Fibroblast of pulmonary artery (primary cell): Measurements from ENCODE around the gene ME1.

ENCODE experiments used
- DNase-seq: peaks from one replicate; pipeline ENCODE4 v3.0.0-alpha.2; 2010; ENCODE audit warnings: low read depth
- H3K4me3 ChIP-seq: replicated peaks from 2 replicates; pipeline ENCODE4 v1.5.1; 2011; ENCODE audit warnings: low read depth, mild to moderate bottlenecking, control low read depth, low read length, moderate library complexity
- TF ChIP-seq, protein P1 (sequence below): IDR thresholded peaks from 2 replicates; pipeline ENCODE4 v1.5.1; 2011; ENCODE audit warnings: mild to moderate bottlenecking, control low read depth, low read length, inconsistent platforms; ENCODE audit errors: missing control alignments

The ME1 gene

DNA sequence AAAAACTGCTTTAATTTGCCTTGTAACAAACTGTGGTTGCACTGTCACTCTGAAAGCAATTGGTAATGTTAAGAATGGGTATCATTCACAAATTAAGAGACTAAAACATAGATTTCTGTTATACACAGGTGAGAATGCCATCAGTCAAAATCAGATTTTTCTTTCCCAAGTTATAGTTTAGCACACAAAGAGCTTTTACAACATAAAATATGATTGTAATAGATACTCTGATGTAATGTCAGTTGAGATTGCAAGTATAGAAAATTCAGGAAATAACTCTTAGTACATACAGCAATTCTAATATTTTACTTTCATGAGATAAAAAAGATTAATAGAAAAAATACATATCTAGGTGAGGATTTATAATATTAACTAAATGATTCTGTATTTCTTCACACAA is 2.3 kb upstream of the ME1 start:
- no peak overlapping the region for H3K4me3 ChIP-seq
- TF ChIP-seq, protein P1, sequence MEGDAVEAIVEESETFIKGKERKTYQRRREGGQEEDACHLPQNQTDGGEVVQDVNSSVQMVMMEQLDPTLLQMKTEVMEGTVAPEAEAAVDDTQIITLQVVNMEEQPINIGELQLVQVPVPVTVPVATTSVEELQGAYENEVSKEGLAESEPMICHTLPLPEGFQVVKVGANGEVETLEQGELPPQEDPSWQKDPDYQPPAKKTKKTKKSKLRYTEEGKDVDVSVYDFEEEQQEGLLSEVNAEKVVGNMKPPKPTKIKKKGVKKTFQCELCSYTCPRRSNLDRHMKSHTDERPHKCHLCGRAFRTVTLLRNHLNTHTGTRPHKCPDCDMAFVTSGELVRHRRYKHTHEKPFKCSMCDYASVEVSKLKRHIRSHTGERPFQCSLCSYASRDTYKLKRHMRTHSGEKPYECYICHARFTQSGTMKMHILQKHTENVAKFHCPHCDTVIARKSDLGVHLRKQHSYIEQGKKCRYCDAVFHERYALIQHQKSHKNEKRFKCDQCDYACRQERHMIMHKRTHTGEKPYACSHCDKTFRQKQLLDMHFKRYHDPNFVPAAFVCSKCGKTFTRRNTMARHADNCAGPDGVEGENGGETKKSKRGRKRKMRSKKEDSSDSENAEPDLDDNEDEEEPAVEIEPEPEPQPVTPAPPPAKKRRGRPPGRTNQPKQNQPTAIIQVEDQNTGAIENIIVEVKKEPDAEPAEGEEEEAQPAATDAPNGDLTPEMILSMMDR = no peak
- DNase-seq = no peak

DNA sequence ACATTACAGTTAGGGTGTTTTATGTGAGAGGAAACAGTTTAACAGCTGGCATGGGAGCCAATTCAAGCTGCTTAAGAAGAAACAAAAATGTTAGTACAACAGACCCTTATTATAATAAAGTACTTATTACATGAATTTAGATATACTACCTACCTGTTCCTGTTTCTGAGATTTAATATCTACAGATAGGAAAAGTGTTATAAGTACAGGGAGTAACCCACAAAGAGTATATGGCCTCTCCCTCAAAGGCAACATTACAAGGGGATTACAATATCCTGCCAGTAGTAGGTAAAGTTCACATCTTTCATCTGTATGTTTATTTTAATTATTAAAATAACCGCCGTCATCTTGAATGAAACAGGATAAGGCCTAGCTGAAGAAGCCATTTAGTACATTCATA is 1.8 kb upstream of the ME1 start:
- no peak overlapping the region for H3K4me3 ChIP-seq
- TF ChIP-seq, protein P1 = no peak
- DNase-seq = no peak

DNA sequence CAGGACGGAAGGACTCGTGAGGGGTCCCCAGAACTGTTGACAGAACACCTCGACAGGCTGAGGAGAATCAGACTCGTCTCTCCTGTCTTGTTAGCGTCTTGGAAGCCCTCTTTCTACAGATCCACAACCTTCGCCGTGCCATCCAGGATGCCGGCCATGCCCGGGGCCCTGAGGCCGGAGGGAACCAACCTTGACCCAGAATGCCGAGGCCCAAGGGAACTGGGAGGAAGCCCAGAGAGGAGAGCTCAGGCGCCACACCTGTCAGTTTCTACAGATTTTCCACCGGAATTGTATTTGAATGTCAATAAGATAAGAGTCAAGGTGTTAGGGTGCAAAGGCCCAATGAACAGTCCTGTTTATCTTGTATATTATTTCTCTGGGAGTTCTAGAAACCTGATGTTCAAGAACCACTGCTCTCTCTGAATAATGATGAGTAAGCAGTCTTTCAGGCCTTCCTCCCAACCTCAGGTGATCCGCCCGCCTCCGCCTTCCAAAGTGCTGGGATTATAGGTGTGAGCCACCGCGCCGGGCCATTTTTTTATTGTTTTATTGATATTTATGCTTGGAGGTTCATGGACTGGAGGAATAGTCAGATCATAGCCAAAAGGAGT is 799 bp upstream of the ME1 start:
- no peak overlapping the region for H3K4me3 ChIP-seq
- no peak for DNase-seq
- TF ChIP-seq, protein P1 = no peak

DNA sequence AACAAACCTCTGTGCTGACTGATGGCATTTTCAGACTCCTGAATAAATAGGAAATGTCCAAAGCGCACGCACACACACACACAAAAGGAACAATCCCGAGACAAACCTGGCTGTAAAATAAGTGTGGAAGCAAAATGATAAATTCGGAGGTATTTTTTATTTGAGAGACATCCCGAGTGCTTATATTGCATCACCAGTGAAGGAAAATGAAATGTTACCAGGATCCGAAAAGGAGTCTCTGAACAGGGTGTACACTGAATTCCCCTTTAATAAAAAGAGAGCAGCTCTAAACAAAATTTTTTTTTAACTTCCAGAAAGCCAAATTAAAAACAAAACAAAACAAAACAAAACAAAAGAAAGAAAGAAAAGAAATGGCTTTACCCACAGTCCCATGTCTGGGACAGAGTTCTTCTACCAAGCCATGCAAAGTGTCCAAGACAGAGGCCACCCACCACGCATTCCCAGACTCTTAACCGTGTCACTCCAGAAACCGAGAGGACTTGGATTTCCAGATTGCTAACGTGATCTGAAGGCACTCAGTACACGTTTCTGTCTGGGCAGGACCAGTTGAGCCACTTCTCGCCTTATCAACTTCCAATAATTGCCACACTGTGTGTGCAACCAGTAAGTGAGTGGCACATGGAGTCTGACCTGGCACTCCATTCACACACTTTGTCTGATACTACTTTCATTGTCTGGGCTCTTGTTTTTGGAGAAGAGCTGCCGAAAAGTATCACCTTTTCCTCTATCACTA is 817 bp downstream of the ME1 start:
- H3K4me3 ChIP-seq = peak overlapping the region; percentile 65
- DNase-seq = peak; percentile 45
- TF ChIP-seq, protein P1 = no peak

DNA sequence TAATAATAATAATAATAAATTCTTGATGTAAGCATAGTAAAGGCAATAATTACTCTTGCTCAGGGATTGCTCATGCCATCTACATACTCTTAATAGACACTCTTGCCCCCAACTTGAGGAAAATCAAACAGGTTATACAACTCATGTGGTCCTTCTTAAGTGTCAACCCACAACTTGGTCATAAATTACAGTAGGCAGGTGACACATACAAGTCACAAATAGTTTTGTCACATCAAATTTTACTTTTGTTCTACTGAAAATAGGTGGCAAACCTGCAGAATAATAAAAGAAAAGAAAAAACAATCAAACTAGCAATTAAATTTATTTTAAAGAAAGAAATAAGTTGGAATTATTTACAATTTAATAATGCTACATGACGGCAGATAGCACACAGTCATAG is 1.6 kb downstream of the ME1 start:
- TF ChIP-seq, protein P1 = no peak
- H3K4me3 ChIP-seq = peak overlapping the region; percentile 65
- no peak for DNase-seq

DNA sequence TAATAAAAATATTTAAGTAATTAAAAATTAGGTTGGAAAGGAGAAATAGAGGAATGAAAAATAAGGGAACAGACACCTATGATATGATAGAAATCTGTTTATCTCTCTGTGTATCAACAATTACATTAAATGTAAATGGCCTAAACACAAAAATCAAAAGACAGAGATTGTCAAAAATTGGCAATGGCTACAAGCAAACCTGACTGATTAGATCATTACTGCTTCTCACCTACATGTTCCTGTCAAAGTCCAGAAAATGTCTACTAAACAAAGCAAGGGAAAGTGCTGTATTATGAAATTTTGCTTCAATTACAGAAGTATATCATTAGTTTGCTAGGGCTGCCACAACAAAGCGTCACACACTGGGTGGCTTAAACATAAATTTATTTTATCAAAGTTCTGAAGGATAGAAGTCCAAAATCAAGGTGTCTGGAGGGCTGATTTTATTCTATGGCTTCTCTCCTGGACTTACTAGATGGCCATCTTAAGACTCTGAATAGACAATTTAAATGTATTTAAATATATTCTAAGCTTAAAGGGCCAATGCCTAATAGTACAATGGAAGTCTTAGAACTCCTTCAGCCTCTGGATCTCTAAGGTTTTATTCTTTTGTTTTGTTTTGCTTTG is 6.3 kb downstream of the ME1 start:
- no peak overlapping the region for H3K4me3 ChIP-seq
- TF ChIP-seq, protein P1 = no peak
- no peak for DNase-seq
